GM18526 (cell line): ENCODE measurements around the gene SUCLG2.

Source experiments
- POLR2A ChIP-seq: IDR thresholded peaks from 3 replicates; pipeline ENCODE4 v1.6.1; 2011; ENCODE audit not compliant: insufficient read length; ENCODE audit errors: extremely low read depth

SUCLG2 gene

GRCh38 chr3:67380118-67380517, 274.3 kb downstream of the SUCLG2 start:
- TF ChIP-seq POLR2A = no peak

GRCh38 chr3:67377299-67377698, 277.1 kb downstream of the SUCLG2 start:
- no peak for TF ChIP-seq POLR2A

- no peak for TF ChIP-seq POLR2A
Measured at GRCh38 chr3:67376416-67376815, 278.0 kb downstream of the SUCLG2 start.

- TF ChIP-seq POLR2A = no peak
Measured at GRCh38 chr3:67375976-67376375, 278.4 kb downstream of the SUCLG2 start.

GRCh38 chr3:67362686-67363085, 291.7 kb downstream of the SUCLG2 start:
- no peak for TF ChIP-seq POLR2A

GRCh38 chr3:67361770-67362169, 292.6 kb downstream of the SUCLG2 start:
- no peak for TF ChIP-seq POLR2A

- TF ChIP-seq POLR2A = no peak
Measured at GRCh38 chr3:67361323-67361722, 293.1 kb downstream of the SUCLG2 start.

- no peak for TF ChIP-seq POLR2A
Measured at GRCh38 chr3:67357610-67358458, 296.6 kb downstream of the SUCLG2 start.

- TF ChIP-seq POLR2A = no peak
Measured at GRCh38 chr3:67349551-67350174, 304.7 kb downstream of the SUCLG2 start.

- TF ChIP-seq POLR2A = no peak
Measured at GRCh38 chr3:67346081-67346480, 308.3 kb downstream of the SUCLG2 start.

- TF ChIP-seq POLR2A = no peak
Measured at GRCh38 chr3:67335813-67336212, 318.6 kb downstream of the SUCLG2 start.

GRCh38 chr3:67334588-67334987, 319.8 kb downstream of the SUCLG2 start:
- no peak for TF ChIP-seq POLR2A

- TF ChIP-seq POLR2A = no peak
Measured at GRCh38 chr3:67329358-67329757, 325.1 kb downstream of the SUCLG2 start.

- TF ChIP-seq POLR2A = no peak
Measured at GRCh38 chr3:67327582-67327981, 326.8 kb downstream of the SUCLG2 start.

GRCh38 chr3:67325231-67325630, 329.2 kb downstream of the SUCLG2 start:
- TF ChIP-seq POLR2A = no peak
